OCI-LY1 (cell line): ENCODE data around the gene ZNF396.

Experiments
- EZH2 ChIP-seq: fragments of 200-600 bp; sonication (generic), shearing (Covaris generic); IDR thresholded peaks from 2 replicates; pipeline ENCODE4 v1.8.0; 2017; ENCODE audit warnings: borderline replicate concordance, mixed run types, mild to moderate bottlenecking, antibody characterized with exemption, low read length, moderate library complexity, mixed read lengths
- TF ChIP-seq, protein P1 (sequence below): fragments of 200-600 bp; sonication (generic), shearing (Covaris generic); IDR thresholded peaks from 2 replicates; pipeline ENCODE4 v1.5.1; 2017; ENCODE audit warnings: mild to moderate bottlenecking, antibody characterized with exemption, low read length, moderate library complexity, mixed read lengths

DNA sequence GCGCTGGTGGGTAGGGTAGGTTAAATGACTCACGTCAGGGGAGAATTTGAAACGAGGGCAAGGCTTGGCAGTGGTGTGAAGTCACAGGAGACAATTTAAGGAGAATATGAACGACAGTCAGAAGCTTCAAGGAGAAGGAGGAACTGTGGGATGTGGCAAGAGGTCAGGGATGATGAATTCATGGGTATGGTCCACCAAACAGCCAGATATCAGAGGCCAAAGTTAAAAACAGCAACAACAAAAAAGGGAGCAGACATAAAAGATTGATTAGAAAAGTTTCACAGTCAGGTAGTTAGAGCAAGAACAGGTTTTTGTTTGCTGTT lies 1.4 kb upstream of the ZNF396 start:
- TF ChIP-seq, protein P1, sequence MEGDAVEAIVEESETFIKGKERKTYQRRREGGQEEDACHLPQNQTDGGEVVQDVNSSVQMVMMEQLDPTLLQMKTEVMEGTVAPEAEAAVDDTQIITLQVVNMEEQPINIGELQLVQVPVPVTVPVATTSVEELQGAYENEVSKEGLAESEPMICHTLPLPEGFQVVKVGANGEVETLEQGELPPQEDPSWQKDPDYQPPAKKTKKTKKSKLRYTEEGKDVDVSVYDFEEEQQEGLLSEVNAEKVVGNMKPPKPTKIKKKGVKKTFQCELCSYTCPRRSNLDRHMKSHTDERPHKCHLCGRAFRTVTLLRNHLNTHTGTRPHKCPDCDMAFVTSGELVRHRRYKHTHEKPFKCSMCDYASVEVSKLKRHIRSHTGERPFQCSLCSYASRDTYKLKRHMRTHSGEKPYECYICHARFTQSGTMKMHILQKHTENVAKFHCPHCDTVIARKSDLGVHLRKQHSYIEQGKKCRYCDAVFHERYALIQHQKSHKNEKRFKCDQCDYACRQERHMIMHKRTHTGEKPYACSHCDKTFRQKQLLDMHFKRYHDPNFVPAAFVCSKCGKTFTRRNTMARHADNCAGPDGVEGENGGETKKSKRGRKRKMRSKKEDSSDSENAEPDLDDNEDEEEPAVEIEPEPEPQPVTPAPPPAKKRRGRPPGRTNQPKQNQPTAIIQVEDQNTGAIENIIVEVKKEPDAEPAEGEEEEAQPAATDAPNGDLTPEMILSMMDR = no peak
- no peak for TF ChIP-seq EZH2
